Calu3 (cell line): ENCODE measurements around the gene PRKAG2. TPM values are rescaled to one million over a fixed set of nuclear protein-coding genes. Genes with fewer than 3 reads are reported as not detected.
A peak's percentile ranks its signal among the peaks of the same experiment; 100 is the strongest.

Source experiments
- BruUV-seq: library from RNA; stranded (reverse); fragments of 400-500 nt; replicated peaks from 2 replicates; lab custom pipeline; 2021; lab: Mats Ljungman, UMichigan
- CTCF ChIA-PET: fragments of 300-600 bp; sonication (Branson Sonifier 250); formaldehyde crosslinking; loops from one replicate; lab custom pipeline; 2022; ENCODE audit warnings: antibody characterized with exemption; lab: Charles Lee
- DNase-seq: peaks from one replicate; pipeline ENCODE4 v3.0.0; 2022
- H3K27ac Mint-ChIP-seq: one replicate; pipeline ENCODE4 v1.8.0; 2022; ENCODE audit warnings: mixed read lengths; ENCODE audit not compliant: unreplicated experiment
- H3K27me3 Mint-ChIP-seq: one replicate; pipeline ENCODE4 v1.8.0; 2022; ENCODE audit warnings: mixed read lengths; ENCODE audit not compliant: unreplicated experiment
- H3K36me3 Mint-ChIP-seq: one replicate; pipeline ENCODE4 v1.8.0; 2022; ENCODE audit warnings: mild to moderate bottlenecking, moderate library complexity, mixed read lengths; ENCODE audit not compliant: insufficient read depth, unreplicated experiment
- H3K4me1 Mint-ChIP-seq: one replicate; pipeline ENCODE4 v1.8.0; 2022; ENCODE audit warnings: mild to moderate bottlenecking, low read depth, mixed read lengths; ENCODE audit not compliant: unreplicated experiment
- H3K4me3 Mint-ChIP-seq: one replicate; pipeline ENCODE4 v1.8.0; 2022; ENCODE audit warnings: mild to moderate bottlenecking, low read depth, moderate library complexity, mixed read lengths; ENCODE audit not compliant: unreplicated experiment
- H3K9me3 Mint-ChIP-seq: one replicate; pipeline ENCODE4 v1.8.0; 2022; ENCODE audit warnings: low read depth, mixed read lengths; ENCODE audit not compliant: unreplicated experiment
- CTCF ChIP-seq: fragments of 200-600 bp; IDR thresholded peaks from one replicate; pipeline ENCODE4 v1.8.0; 2022; ENCODE audit warnings: antibody characterized with exemption; ENCODE audit not compliant: unreplicated experiment
- intact Hi-C: fragments of 100-400 bp; cut with micrococcal nuclease; formaldehyde crosslinking; loops from one replicate; pipeline ENCODE4 v1.10.0; 2022; ENCODE audit not compliant: unreplicated experiment
- total RNA-seq: library from RNA; stranded (reverse); gene quantifications from 2 replicates; pipeline ENCODE4 v1.2.3, GENCODE V29; 2022

Gene PRKAG2
- total RNA-seq, 1 experiment from 2014 or later: 22.4 TPM

GRCh38 chr7:151679071-151679708, 197.7 kb downstream of the PRKAG2 start:
- intact Hi-C loops: no loop called here
- Mint-ChIP-seq H3K36me3 (no peaks in the 10 kb centered on the region), H3K4me3 (no peak overlapping the region), H3K27ac (no peak overlapping the region), H3K27me3 (no peaks in the 10 kb centered on the region), H3K9me3 (no peaks in the 10 kb centered on the region), H3K4me1 (peaks cover 17% of the 10 kb centered on the region)
- CTCF ChIA-PET: no interaction called here
- BruUV-seq: no TSS peak
- TF ChIP-seq CTCF: no peak
- no peak for DNase-seq

GRCh38 chr7:151678227-151678604, 198.7 kb downstream of the PRKAG2 start:
- H3K4me3 Mint-ChIP-seq: no peak overlapping the region
- no TSS peak for BruUV-seq
- CTCF ChIA-PET: no interaction called here
- H3K27me3 Mint-ChIP-seq: no peaks in the 10 kb centered on the region
- peaks cover 17% of the 10 kb centered on the region for H3K4me1 Mint-ChIP-seq
- TF ChIP-seq CTCF: no peak
- H3K27ac Mint-ChIP-seq: no peak overlapping the region
- H3K36me3 Mint-ChIP-seq: no peaks in the 10 kb centered on the region
- DNase-seq: no peak
- no peaks in the 10 kb centered on the region for H3K9me3 Mint-ChIP-seq
- intact Hi-C loops: no loop called here

- DNase-seq: no peak
- CTCF ChIA-PET: no interaction called here
- no TSS peak for BruUV-seq
- intact Hi-C loops: no loop called here
- Mint-ChIP-seq H3K27ac (no peak overlapping the region), H3K4me1 (peaks cover 17% of the 10 kb centered on the region), H3K27me3 (no peaks in the 10 kb centered on the region), H3K36me3 (no peaks in the 10 kb centered on the region), H3K4me3 (no peak overlapping the region), H3K9me3 (no peaks in the 10 kb centered on the region)
- TF ChIP-seq CTCF: no peak
Measured at GRCh38 chr7:151677581-151678226, 199.2 kb downstream of the PRKAG2 start.

GRCh38 chr7:151676759-151677158, 200.2 kb downstream of the PRKAG2 start:
- no peaks in the 10 kb centered on the region for H3K27me3 Mint-ChIP-seq
- peak; percentile 36 for DNase-seq
- CTCF ChIA-PET: interaction anchor here (0.6 kb wide), 1 partner anchor 817 kb away, joined by 3 read pairs; no protein-coding TSS in a partner anchor
- peaks cover 17% of the 10 kb centered on the region for H3K4me1 Mint-ChIP-seq
- no peak overlapping the region for H3K4me3 Mint-ChIP-seq
- BruUV-seq: no TSS peak
- H3K36me3 Mint-ChIP-seq: no peaks in the 10 kb centered on the region
- intact Hi-C loops: no loop called here
- H3K27ac Mint-ChIP-seq: no peak overlapping the region
- H3K9me3 Mint-ChIP-seq: no peaks in the 10 kb centered on the region
- TF ChIP-seq CTCF: no peak
